Stimulated activated naive B cell treated with anti-CD40 and anti-IgM and Interleukin-4, amounts not matched to agents 10 μg/mL and 1 μg/mL and 100 μg/mL, for 72 hours (primary cell): ENCODE results near the gene ACTRT2.

Experiments
- ATAC-seq, 2 donors: fragments of 150-1000 bp; cut with Tn5 transposase; replicated peaks; 2 replicates each; pipeline ENCODE4 v1.10.0; 2021; ENCODE audit warnings: moderate library complexity in 1 of 2
- DNase-seq: peaks from one replicate; pipeline ENCODE4 v3.0.0; 2021
- H3K27ac Mint-ChIP-seq: one replicate; pipeline ENCODE4 v1.8.0; 2022; ENCODE audit warnings: mild to moderate bottlenecking, mixed read lengths
- H3K27me3 Mint-ChIP-seq, 2 donors: one replicate each; pipeline ENCODE4 v1.8.0; 2022; ENCODE audit warnings: mixed read lengths in 2 of 2
- H3K36me3 Mint-ChIP-seq, 2 donors: one replicate each; pipeline ENCODE4 v1.8.0; 2022; ENCODE audit warnings: mixed read lengths in 2 of 2, mild to moderate bottlenecking in 1 of 2
- H3K4me1 Mint-ChIP-seq, 2 donors: one replicate each; pipeline ENCODE4 v1.8.0; 2022; ENCODE audit warnings: mixed read lengths in 2 of 2, mild to moderate bottlenecking in 1 of 2
- H3K4me3 Mint-ChIP-seq, 2 donors: one replicate each; pipeline ENCODE4 v1.8.0; 2022; ENCODE audit warnings: mild to moderate bottlenecking in 2 of 2, mixed read lengths in 2 of 2, moderate library complexity in 1 of 2
- H3K9me3 Mint-ChIP-seq, 2 donors: one replicate each; pipeline ENCODE4 v1.8.0; 2022; ENCODE audit warnings: mixed read lengths in 2 of 2, mild to moderate bottlenecking in 1 of 2

Gene ACTRT2

GRCh38 chr1:3070309-3070643 lies 49.0 kb downstream of the ACTRT2 start:
- H3K4me1 Mint-ChIP-seq: peaks cover 4 to 18% of the 10 kb centered on the region in 2 donors
- H3K36me3 Mint-ChIP-seq: no peaks in the 10 kb centered on the region
- H3K27me3 Mint-ChIP-seq: peaks cover 27 to 63% of the 10 kb centered on the region in 2 donors
- DNase-seq (no peak), ATAC-seq (peak in 1 of 2 donors; percentile 2)
- no peaks in the 10 kb centered on the region for H3K9me3 Mint-ChIP-seq
- H3K4me3 Mint-ChIP-seq: peak overlapping the region in 1 of 2 donors; percentile 25
- no peak overlapping the region for H3K27ac Mint-ChIP-seq

GRCh38 chr1:3070644-3071564 lies 49.6 kb downstream of the ACTRT2 start:
- peak overlapping the region; percentile 25 to 65 for H3K4me3 Mint-ChIP-seq
- no peaks in the 10 kb centered on the region for H3K36me3 Mint-ChIP-seq
- DNase-seq (no peak), ATAC-seq (no peak)
- H3K9me3 Mint-ChIP-seq: no peaks in the 10 kb centered on the region
- no peak overlapping the region for H3K27ac Mint-ChIP-seq
- H3K4me1 Mint-ChIP-seq: peaks cover 4 to 18% of the 10 kb centered on the region in 2 donors
- H3K27me3 Mint-ChIP-seq: peaks cover 26 to 61% of the 10 kb centered on the region in 2 donors

GRCh38 chr1:3071565-3072390 lies 50.5 kb downstream of the ACTRT2 start:
- no peak for ATAC-seq
- Mint-ChIP-seq H3K36me3 (no peaks in the 10 kb centered on the region), H3K4me3 (peak overlapping the region in 1 of 2 donors; percentile 65), H3K4me1 (peaks cover 4 to 18% of the 10 kb centered on the region in 2 donors), H3K27me3 (peaks cover 28 to 58% of the 10 kb centered on the region in 2 donors), H3K9me3 (no peaks in the 10 kb centered on the region), H3K27ac (no peak overlapping the region)
- DNase-seq: no peak
